GM12878 (cell line): ENCODE results near the gene FCRL2.

Source experiments
- ETV6 ChIP-seq, 2 experiments: fragments of 450-650 bp in 1 of 2; IDR thresholded peaks in 1 of 2; conservative IDR thresholded peaks in 1 of 2; 2 replicates each; pipeline ENCODE4 v1.6.1; 2014; ENCODE audit warnings: antibody characterized with exemption in 1 of 2, borderline replicate concordance in 1 of 2, low read depth in 1 of 2, mild to moderate bottlenecking in 1 of 2, moderate library complexity in 1 of 2
- EZH2 ChIP-seq: IDR thresholded peaks from 2 replicates; pipeline ENCODE4 v1.6.1; 2012; ENCODE audit warnings: low read depth, mild to moderate bottlenecking, control low read depth, inconsistent platforms, low read length, borderline replicate concordance; ENCODE audit not compliant: control insufficient read depth
- NBN ChIP-seq: fragments of 450-650 bp; IDR thresholded peaks from 2 replicates; pipeline ENCODE4 v1.6.1; 2016
- NRF1 ChIP-seq: conservative IDR thresholded peaks from 2 replicates; pipeline ENCODE4 v1.6.1; 2011; ENCODE audit warnings: mild to moderate bottlenecking, low read depth, low read length, improper control_type of control experiment
- RAD51 ChIP-seq: fragments of 450-650 bp; IDR thresholded peaks from 2 replicates; pipeline ENCODE4 v1.6.1; 2016; ENCODE audit warnings: moderate library complexity, mild to moderate bottlenecking, inconsistent platforms
- SREBF2 ChIP-seq: IDR thresholded peaks from 2 replicates; pipeline ENCODE4 v1.6.1; 2012; ENCODE audit warnings: mild to moderate bottlenecking, low read length
- SUZ12 ChIP-seq: fragments of 200-600 bp; sonication (generic); IDR thresholded peaks from one replicate; pipeline ENCODE4 v1.6.1; 2018; ENCODE audit warnings: antibody characterized with exemption, mild to moderate bottlenecking; ENCODE audit not compliant: unreplicated experiment
- TCF7 ChIP-seq: IDR thresholded peaks from 2 replicates; pipeline ENCODE4 v1.6.1; 2014; ENCODE audit warnings: antibody characterized with exemption, borderline replicate concordance
- TF ChIP-seq, protein P1 (sequence below), 3 experiments: IDR thresholded peaks in 2 of 3; conservative IDR thresholded peaks in 1 of 3; 2 replicates each; pipeline ENCODE4 v1.5.1; 2011; ENCODE audit warnings: low read depth in 3 of 3, low read length in 3 of 3, mild to moderate bottlenecking in 3 of 3, control low read depth in 2 of 3, moderate library complexity in 2 of 3, inconsistent platforms in 1 of 3, mixed read lengths in 1 of 3; ENCODE audit not compliant: control insufficient read depth in 2 of 3, insufficient read depth in 1 of 3; ENCODE audit errors: extremely low read depth in 1 of 3
- TF ChIP-seq, protein P2 (sequence below): IDR thresholded peaks from 2 replicates; pipeline ENCODE4 v1.6.1; 2012; ENCODE audit warnings: low read depth, low read length, improper control_type of control experiment

DNA sequence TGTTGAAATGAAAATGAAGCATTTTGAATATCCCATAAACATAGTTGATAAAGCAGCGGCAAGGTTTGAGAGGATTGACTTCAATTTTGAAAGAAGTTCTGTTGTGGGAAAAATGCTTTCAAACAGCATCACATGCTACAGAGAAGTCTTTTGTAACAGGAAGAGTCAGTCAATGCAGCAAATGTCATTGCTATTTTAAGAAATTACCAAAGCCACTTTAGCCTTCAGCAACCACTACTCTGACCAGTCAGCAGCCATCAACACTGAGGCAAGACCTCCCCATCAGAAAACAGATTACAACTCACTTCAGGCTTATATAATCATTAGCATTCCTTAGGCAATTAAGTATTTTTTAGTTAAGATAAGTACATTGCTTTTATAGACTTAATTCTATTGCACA is 42.6 kb downstream of the FCRL2 start:
- TF ChIP-seq, protein P1, sequence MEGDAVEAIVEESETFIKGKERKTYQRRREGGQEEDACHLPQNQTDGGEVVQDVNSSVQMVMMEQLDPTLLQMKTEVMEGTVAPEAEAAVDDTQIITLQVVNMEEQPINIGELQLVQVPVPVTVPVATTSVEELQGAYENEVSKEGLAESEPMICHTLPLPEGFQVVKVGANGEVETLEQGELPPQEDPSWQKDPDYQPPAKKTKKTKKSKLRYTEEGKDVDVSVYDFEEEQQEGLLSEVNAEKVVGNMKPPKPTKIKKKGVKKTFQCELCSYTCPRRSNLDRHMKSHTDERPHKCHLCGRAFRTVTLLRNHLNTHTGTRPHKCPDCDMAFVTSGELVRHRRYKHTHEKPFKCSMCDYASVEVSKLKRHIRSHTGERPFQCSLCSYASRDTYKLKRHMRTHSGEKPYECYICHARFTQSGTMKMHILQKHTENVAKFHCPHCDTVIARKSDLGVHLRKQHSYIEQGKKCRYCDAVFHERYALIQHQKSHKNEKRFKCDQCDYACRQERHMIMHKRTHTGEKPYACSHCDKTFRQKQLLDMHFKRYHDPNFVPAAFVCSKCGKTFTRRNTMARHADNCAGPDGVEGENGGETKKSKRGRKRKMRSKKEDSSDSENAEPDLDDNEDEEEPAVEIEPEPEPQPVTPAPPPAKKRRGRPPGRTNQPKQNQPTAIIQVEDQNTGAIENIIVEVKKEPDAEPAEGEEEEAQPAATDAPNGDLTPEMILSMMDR (IDR thresholded peaks at IDR 0.05 in 2 of 3, conservative IDR thresholded peaks at IDR 0.05 in 1 of 3; ENCODE audit: control insufficient read depth in 2 of 3, extremely low read depth in 1 of 3, insufficient read depth in 1 of 3, low read depth in 3 of 3, low read length in 3 of 3), result no peak
- TF ChIP-seq TCF7 (no peak), SUZ12 (no peak), NBN (no peak), ETV6 (conservative IDR thresholded peaks at IDR 0.05 in 1 of 2, IDR thresholded peaks at IDR 0.05 in 1 of 2; ENCODE audit: borderline replicate concordance in 1 of 2, low read depth in 1 of 2) (no peak), EZH2 (no peak), RAD51 (no peak), SREBF2 (no peak), NRF1 (no peak)
- TF ChIP-seq, protein P2, sequence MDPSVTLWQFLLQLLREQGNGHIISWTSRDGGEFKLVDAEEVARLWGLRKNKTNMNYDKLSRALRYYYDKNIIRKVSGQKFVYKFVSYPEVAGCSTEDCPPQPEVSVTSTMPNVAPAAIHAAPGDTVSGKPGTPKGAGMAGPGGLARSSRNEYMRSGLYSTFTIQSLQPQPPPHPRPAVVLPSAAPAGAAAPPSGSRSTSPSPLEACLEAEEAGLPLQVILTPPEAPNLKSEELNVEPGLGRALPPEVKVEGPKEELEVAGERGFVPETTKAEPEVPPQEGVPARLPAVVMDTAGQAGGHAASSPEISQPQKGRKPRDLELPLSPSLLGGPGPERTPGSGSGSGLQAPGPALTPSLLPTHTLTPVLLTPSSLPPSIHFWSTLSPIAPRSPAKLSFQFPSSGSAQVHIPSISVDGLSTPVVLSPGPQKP, result no peak
